Ovary (tissue), 3 donors: ENCODE data around the gene ADGRB2.

Experiments used
- CTCF ChIP-seq, 3 donors: fragments of 450-650 bp in 2 of 3; fragments of 200-600 bp in 1 of 3; IDR thresholded peaks; one replicate each; pipeline versions ENCODE4 v1.5.1 to v1.8.0; 2016 to 2022; ENCODE audit warnings: antibody characterized with exemption in 3 of 3, mild to moderate bottlenecking in 1 of 3
- EP300 ChIP-seq: sonication (generic); formaldehyde crosslinking; IDR thresholded peaks from one replicate; pipeline ENCODE4 v1.6.1; 2017; ENCODE audit warnings: antibody characterized with exemption
- donor health status: DM: no; HTN: no; CAD: no.

- TF ChIP-seq EP300 (no peak), CTCF (IDR thresholded peaks at IDR 0.05) (no peak)
These were observed 51.5 kb downstream of the ADGRB2 start for GRCh38 chr1:31712630-31713029.
